ENCODE measurements around the gene GPRC5B. TPM values are rescaled to one million over a fixed set of nuclear protein-coding genes. Genes with fewer than 3 reads are reported as not detected.

GPRC5B gene
- total RNA-seq, 1 experiment from 2014 or later: 0.36 TPM

- no peak for DNase-seq (ENCODE audit: low spot score)
Observed at GRCh38 chr16:19812986-19813385, 71.7 kb downstream of the GPRC5B start.

GRCh38 chr16:19810817-19811731 lies 73.6 kb downstream of the GPRC5B start:
- no peak for DNase-seq (ENCODE audit: low spot score)

- no peak for DNase-seq (ENCODE audit: low spot score)
Observed at GRCh38 chr16:19809693-19810092, 75.0 kb downstream of the GPRC5B start.

GRCh38 chr16:19809121-19809635 lies 75.5 kb downstream of the GPRC5B start:
- DNase-seq (ENCODE audit: low spot score): no peak

- DNase-seq (ENCODE audit: low spot score): no peak
Observed at GRCh38 chr16:19808061-19808641, 76.5 kb downstream of the GPRC5B start.

Small RNA genes lying within 50 kb of the gene (small RNA-seq; reads per million reads assigned to genes)
- gene LARP7P2: not detected

Other genes starting within 250 kb of the GPRC5B start
- gene KNOP1, start 166.6 kb downstream of the GPRC5B start, total RNA-seq (2014; rRNA removed; shearing (Covaris generic)): 17.0 and 19.2 TPM in 2 replicates
- 4.3 and 5.7 TPM in 2 replicates for gene IQCK, start 166.6 kb downstream of the GPRC5B start, total RNA-seq (2014; rRNA removed; shearing (Covaris generic))
- not detected in 2 replicates for gene GPR139, start 189.0 kb upstream of the GPRC5B start, total RNA-seq (2014; rRNA removed; shearing (Covaris generic))